ENCODE results near the gene PAX8.
"Not testable (repeated sequence)": the region's sequence is repeated elsewhere in the genome, so short reads cannot be mapped to it uniquely, and the experiment has no call there.

PAX8 gene

GRCh38 chr2:113304702-113305101, 26.0 kb upstream of the PAX8 start:
- no peak for TF ChIP-seq BACH2 (CRISPR knock-in tag; IDR thresholded peaks at IDR 0.05; ENCODE audit: borderline replicate concordance)
- no peak for TF ChIP-seq ESRRG (CRISPR knock-in tag; IDR thresholded peaks at IDR 0.05)
- no peak for TF ChIP-seq CSRNP3 (CRISPR knock-in tag; IDR thresholded peaks at IDR 0.05)
- no peak for TF ChIP-seq TOX (CRISPR knock-in tag; IDR thresholded peaks at IDR 0.05; ENCODE audit: borderline replicate concordance)
- no peak for TF ChIP-seq PATZ1 (CRISPR knock-in tag; IDR thresholded peaks at IDR 0.05; ENCODE audit: borderline replicate concordance)
- TF ChIP-seq OSR1 (CRISPR knock-in tag; IDR thresholded peaks at IDR 0.05): no peak
- no peak for ATAC-seq

- ATAC-seq: not testable (repeated sequence)
Measured at GRCh38 chr2:113302216-113302980, 23.7 kb upstream of the PAX8 start.

- no peak for ATAC-seq
- TF ChIP-seq PATZ1 (CRISPR knock-in tag; IDR thresholded peaks at IDR 0.05; ENCODE audit: borderline replicate concordance) (no peak), POU6F1 (CRISPR knock-in tag; IDR thresholded peaks at IDR 0.05; ENCODE audit: borderline replicate concordance, low read depth) (no peak), SNAI2 (CRISPR knock-in tag; IDR thresholded peaks at IDR 0.05) (no peak), CSDC2 (CRISPR knock-in tag; IDR thresholded peaks at IDR 0.05) (no peak), ZNF8 (CRISPR knock-in tag; IDR thresholded peaks at IDR 0.05) (no peak), RARB (CRISPR knock-in tag; IDR thresholded peaks at IDR 0.05) (no peak), ZC3H10 (CRISPR knock-in tag; IDR thresholded peaks at IDR 0.05) (no peak), ARNTL (CRISPR knock-in tag; IDR thresholded peaks at IDR 0.05; ENCODE audit: borderline replicate concordance, low read depth) (no peak)
Measured at GRCh38 chr2:113300281-113300680, 21.6 kb upstream of the PAX8 start.

- TF ChIP-seq SNAI2 (CRISPR knock-in tag; IDR thresholded peaks at IDR 0.05): no peak
- TF ChIP-seq CSDC2 (CRISPR knock-in tag; IDR thresholded peaks at IDR 0.05): no peak
- no peak for TF ChIP-seq ESRRG (CRISPR knock-in tag; IDR thresholded peaks at IDR 0.05)
- no peak for TF ChIP-seq TOX (CRISPR knock-in tag; IDR thresholded peaks at IDR 0.05; ENCODE audit: borderline replicate concordance)
- no peak for TF ChIP-seq CSRNP3 (CRISPR knock-in tag; IDR thresholded peaks at IDR 0.05)
- no peak for TF ChIP-seq ZNF565 (CRISPR knock-in tag; conservative IDR thresholded peaks at IDR 0.05; ENCODE audit: low read depth)
- no peak for TF ChIP-seq POU6F1 (CRISPR knock-in tag; IDR thresholded peaks at IDR 0.05; ENCODE audit: borderline replicate concordance, low read depth)
- no peak for TF ChIP-seq CREB5 (CRISPR knock-in tag; IDR thresholded peaks at IDR 0.05; ENCODE audit: low read depth)
- no peak for TF ChIP-seq ZNF70 (CRISPR knock-in tag; IDR thresholded peaks at IDR 0.05)
- TF ChIP-seq BACH2 (CRISPR knock-in tag; IDR thresholded peaks at IDR 0.05; ENCODE audit: borderline replicate concordance): no peak
- no peak for TF ChIP-seq OSR1 (CRISPR knock-in tag; IDR thresholded peaks at IDR 0.05)
- no peak for TF ChIP-seq ZFP3 (CRISPR knock-in tag; IDR thresholded peaks at IDR 0.05)
- no peak for TF ChIP-seq ZFP30 (CRISPR knock-in tag; IDR thresholded peaks at IDR 0.05)
- no peak for TF ChIP-seq PPARA (CRISPR knock-in tag; IDR thresholded peaks at IDR 0.05; ENCODE audit: borderline replicate concordance)
- no peak for ATAC-seq
Measured at GRCh38 chr2:113298176-113298575, 19.5 kb upstream of the PAX8 start.

GRCh38 chr2:113297590-113297989, 18.9 kb upstream of the PAX8 start:
- not testable (repeated sequence) for ATAC-seq
